ENCODE measurements around the gene CDKAL1.

DNA sequence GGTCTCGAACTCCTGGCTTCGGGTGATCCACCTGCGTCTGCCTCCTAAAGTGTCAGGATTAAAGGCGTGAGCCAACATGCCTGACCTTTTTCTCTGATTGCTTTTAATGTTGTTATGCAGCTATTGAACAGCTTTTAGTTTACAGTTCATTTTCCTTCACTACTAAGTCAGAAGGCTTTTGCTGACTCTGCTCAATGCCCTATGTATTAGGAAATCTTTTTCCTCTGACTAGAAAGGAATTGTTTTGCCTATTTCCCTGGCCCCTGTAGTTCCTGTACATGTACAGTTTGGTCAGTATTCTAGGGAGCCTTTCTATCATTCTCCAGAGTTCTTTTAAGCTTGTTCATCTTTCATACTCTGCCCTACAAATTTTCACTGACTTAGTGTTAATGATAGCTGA lies 280.2 kb downstream of the CDKAL1 start:
- TF ChIP-seq, protein P1, sequence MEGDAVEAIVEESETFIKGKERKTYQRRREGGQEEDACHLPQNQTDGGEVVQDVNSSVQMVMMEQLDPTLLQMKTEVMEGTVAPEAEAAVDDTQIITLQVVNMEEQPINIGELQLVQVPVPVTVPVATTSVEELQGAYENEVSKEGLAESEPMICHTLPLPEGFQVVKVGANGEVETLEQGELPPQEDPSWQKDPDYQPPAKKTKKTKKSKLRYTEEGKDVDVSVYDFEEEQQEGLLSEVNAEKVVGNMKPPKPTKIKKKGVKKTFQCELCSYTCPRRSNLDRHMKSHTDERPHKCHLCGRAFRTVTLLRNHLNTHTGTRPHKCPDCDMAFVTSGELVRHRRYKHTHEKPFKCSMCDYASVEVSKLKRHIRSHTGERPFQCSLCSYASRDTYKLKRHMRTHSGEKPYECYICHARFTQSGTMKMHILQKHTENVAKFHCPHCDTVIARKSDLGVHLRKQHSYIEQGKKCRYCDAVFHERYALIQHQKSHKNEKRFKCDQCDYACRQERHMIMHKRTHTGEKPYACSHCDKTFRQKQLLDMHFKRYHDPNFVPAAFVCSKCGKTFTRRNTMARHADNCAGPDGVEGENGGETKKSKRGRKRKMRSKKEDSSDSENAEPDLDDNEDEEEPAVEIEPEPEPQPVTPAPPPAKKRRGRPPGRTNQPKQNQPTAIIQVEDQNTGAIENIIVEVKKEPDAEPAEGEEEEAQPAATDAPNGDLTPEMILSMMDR (IDR thresholded peaks at IDR 0.05), result no peak
- TF ChIP-seq POLR2AphosphoS5 (IDR thresholded peaks at IDR 0.05) (no peak), POLR2A (IDR thresholded peaks at IDR 0.05) (no peak), EP300 (IDR thresholded peaks at IDR 0.05) (no peak)
